ENCODE data around the gene FHIT.

GRCh38 chr3:60424034-60424433 lies 827.2 kb downstream of the FHIT start:
- TF ChIP-seq, protein P1, sequence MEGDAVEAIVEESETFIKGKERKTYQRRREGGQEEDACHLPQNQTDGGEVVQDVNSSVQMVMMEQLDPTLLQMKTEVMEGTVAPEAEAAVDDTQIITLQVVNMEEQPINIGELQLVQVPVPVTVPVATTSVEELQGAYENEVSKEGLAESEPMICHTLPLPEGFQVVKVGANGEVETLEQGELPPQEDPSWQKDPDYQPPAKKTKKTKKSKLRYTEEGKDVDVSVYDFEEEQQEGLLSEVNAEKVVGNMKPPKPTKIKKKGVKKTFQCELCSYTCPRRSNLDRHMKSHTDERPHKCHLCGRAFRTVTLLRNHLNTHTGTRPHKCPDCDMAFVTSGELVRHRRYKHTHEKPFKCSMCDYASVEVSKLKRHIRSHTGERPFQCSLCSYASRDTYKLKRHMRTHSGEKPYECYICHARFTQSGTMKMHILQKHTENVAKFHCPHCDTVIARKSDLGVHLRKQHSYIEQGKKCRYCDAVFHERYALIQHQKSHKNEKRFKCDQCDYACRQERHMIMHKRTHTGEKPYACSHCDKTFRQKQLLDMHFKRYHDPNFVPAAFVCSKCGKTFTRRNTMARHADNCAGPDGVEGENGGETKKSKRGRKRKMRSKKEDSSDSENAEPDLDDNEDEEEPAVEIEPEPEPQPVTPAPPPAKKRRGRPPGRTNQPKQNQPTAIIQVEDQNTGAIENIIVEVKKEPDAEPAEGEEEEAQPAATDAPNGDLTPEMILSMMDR (IDR thresholded peaks at IDR 0.05), result no peak
- no peak for TF ChIP-seq EP300 (IDR thresholded peaks at IDR 0.05)
